ENCODE data around the gene PCDH19. TPM values are rescaled to one million over a fixed set of nuclear protein-coding genes. Genes with fewer than 3 reads are reported as not detected.

PCDH19 gene
- total RNA-seq, 1 donor from 2014 or later, result 11.0 TPM

GRCh38 chrX:100247826-100248225 lies 162.2 kb downstream of the PCDH19 start:
- Histone ChIP-seq H3K27me3 (no peaks in the 10 kb centered on the region), H3K9me3 (no peaks in the 10 kb centered on the region), H3K27ac (no peak overlapping the region), H3K36me3 (no peaks in the 10 kb centered on the region), H3K4me3 (no peak overlapping the region), H3K4me1 (no peaks in the 10 kb centered on the region)
- TF ChIP-seq CTCF (IDR thresholded peaks at IDR 0.05), result no peak
- intact Hi-C loops (cut with DNase I), result no loop called here
- DNase-seq (ENCODE audit: low spot score in 2 of 2), result no peak

- Histone ChIP-seq H3K4me3 (no peak overlapping the region), H3K27me3 (no peaks in the 10 kb centered on the region), H3K27ac (no peak overlapping the region), H3K9me3 (no peaks in the 10 kb centered on the region), H3K36me3 (no peaks in the 10 kb centered on the region), H3K4me1 (no peaks in the 10 kb centered on the region)
- intact Hi-C loops (cut with DNase I), result no loop called here
- no peak for TF ChIP-seq CTCF (IDR thresholded peaks at IDR 0.05)
- DNase-seq (ENCODE audit: low spot score in 2 of 2), result no peak
These were observed 165.4 kb downstream of the PCDH19 start for GRCh38 chrX:100244681-100245080.

Other genes starting within 250 kb of the PCDH19 start
- gene TNMD, start 174.7 kb upstream of the PCDH19 start, total RNA-seq, result not detected
- gene TSPAN6, start 226.5 kb upstream of the PCDH19 start, total RNA-seq, result 17.2 TPM
- 25.0 TPM for gene SRPX2, start 233.9 kb upstream of the PCDH19 start, total RNA-seq

Measured in ascending aorta (tissue), 2 donors.